Measurements from ENCODE around the gene CPN2. TPM values are rescaled to one million over a fixed set of nuclear protein-coding genes. Genes with fewer than 3 reads are reported as not detected.

Gene CPN2
- total RNA-seq, 4 donors from 2014 or later = 0.24 to 0.50 TPM; not detected in 2

GRCh38 chr3:194367992-194368841 lies 17.1 kb upstream of the CPN2 start:
- no peak for TF ChIP-seq CTCF (IDR thresholded peaks at IDR 0.05)
- ATAC-seq (ENCODE audit: low FRiP score) (no peak), DNase-seq (ENCODE audit: low spot score) (no peak)

- TF ChIP-seq CTCF (IDR thresholded peaks at IDR 0.05) = no peak
- DNase-seq (ENCODE audit: low spot score) = no peak
- no peak for ATAC-seq (ENCODE audit: low FRiP score)
Observed at GRCh38 chr3:194365978-194366490, 14.9 kb upstream of the CPN2 start.

- ATAC-seq (ENCODE audit: low FRiP score) (no peak), DNase-seq (ENCODE audit: low spot score) (no peak)
- TF ChIP-seq CTCF (IDR thresholded peaks at IDR 0.05) = no peak
Observed at GRCh38 chr3:194365526-194365925, 14.4 kb upstream of the CPN2 start.

GRCh38 chr3:194364652-194365434 lies 13.7 kb upstream of the CPN2 start:
- ATAC-seq (ENCODE audit: low FRiP score) = no peak
- DNase-seq (ENCODE audit: low spot score) = no peak
- TF ChIP-seq CTCF (IDR thresholded peaks at IDR 0.05) = no peak

- DNase-seq (ENCODE audit: low spot score) (no peak), ATAC-seq (ENCODE audit: low FRiP score) (no peak)
- TF ChIP-seq CTCF (IDR thresholded peaks at IDR 0.05) = no peak
Observed at GRCh38 chr3:194364314-194364651, 13.2 kb upstream of the CPN2 start.

GRCh38 chr3:194360568-194360967 lies 9.4 kb upstream of the CPN2 start:
- DNase-seq (ENCODE audit: low spot score) = no peak
- ATAC-seq (ENCODE audit: low FRiP score) = no peak
- no peak for TF ChIP-seq CTCF (IDR thresholded peaks at IDR 0.05)
